Measurements from ENCODE around the gene CD27.
"Not testable (repeated sequence)": the region's sequence is repeated elsewhere in the genome, so short reads cannot be mapped to it uniquely, and the experiment has no call there.

CD27 gene

GRCh38 chr12:6492838-6493496, 48.2 kb downstream of the CD27 start, which contains the start of gene MRPL51:
Gene MRPL51, minus strand, starts transcription at chr12:6493262. Its CDS starts 126 bp downstream, at chr12:6493136.
- DNase-seq = peak; percentile 96

- peak; percentile 95 for DNase-seq
These were observed 48.9 kb downstream of the CD27 start, which contains the start of gene NCAPD2 for GRCh38 chr12:6493497-6494257. Gene NCAPD2, plus strand, starts transcription at chr12:6494102. Its CDS starts 997 bp downstream, at chr12:6495099.

- no peak for DNase-seq
These were observed 49.5 kb downstream of the CD27 start for GRCh38 chr12:6494258-6494743.

- DNase-seq = no peak
These were observed 50.2 kb downstream of the CD27 start for GRCh38 chr12:6494968-6495367.

GRCh38 chr12:6497291-6497690, 52.5 kb downstream of the CD27 start:
- DNase-seq = not testable (repeated sequence)

GRCh38 chr12:6500466-6500865, 55.7 kb downstream of the CD27 start:
- no peak for DNase-seq

All from CD4-positive, alpha-beta T cell treated with Interleukin-15 for 1 hour (primary cell).